GM19023 (cell line): Measurements from ENCODE around the gene CACNA1C.

Source experiments
- ATAC-seq: cut with Tn5 transposase; IDR thresholded peaks from one replicate; pipeline ENCODE4 v1.9.1; 2021; ENCODE audit warnings: mild to moderate bottlenecking, moderate library complexity; ENCODE audit not compliant: unreplicated experiment

The CACNA1C gene

DNA sequence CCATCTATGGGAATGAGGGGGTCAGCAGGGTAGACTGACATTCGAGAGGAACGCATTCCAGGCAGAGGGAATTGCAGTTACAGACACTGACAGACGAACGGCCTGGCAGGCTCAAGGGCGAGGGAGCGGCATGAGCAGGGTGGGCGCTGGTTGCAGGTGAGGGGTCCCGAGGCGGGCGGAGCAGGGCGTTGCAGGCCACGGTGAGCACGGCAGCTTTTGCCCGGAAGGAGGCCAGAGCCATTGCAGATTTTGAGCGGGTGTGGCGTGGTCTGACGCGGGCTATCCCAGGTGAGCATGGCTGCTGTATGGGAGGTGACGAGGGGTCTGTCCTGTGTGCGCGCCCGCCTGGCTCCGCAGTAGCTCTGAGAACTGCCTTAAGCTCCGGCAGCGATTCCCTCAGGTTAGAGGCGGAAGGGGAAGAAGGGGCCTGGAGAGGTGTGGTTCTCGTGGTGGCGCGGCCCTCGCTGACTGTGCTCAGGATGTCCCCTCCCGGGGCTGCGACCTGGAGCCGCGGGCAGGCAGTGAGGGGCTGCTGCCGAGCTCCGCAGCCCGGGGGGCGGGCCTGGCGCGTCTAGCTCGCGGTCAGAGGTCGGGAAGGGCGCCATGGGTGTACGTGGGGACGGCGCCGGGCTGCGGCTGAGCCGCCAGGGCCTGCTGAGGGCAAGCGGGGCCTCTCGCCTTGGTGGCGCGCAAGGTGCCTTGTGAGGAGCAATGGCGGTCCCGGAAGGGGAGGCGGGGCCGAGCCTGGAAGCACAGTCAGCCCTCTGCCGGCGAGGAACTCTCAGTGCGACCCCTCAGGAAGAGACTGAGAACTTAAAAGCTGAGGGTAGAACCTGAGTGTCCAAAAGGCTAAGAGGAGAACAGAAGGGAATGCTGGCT, 177.1 kb downstream of the CACNA1C start:
- ATAC-seq: no peak

DNA sequence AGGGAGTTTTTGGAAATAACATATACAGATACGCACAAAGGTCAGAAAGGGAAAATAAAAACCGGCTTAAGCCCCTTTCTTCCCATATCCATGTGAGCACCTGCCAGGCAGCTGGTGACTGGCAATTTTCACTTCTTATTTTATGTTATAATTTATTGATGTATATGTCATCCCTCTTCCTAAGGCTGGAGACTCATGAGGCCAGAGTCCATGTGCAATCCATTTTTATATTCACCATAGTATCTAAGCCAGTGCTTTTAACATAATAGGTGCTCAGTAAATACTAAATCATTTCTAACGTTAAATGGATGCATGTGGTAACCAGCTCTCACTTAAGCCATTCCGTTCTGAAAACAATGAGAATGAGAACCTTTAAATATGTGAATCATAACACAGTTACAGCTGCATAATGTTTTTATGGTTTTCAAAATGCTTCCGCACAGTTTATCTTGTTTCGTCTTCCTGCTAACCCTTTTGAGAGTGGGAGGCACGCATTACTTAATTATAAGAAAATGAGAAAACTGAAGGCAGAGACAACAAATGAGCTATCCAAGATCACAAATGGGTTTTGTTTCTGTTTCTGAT, 178.3 kb downstream of the CACNA1C start:
- no peak for ATAC-seq

DNA sequence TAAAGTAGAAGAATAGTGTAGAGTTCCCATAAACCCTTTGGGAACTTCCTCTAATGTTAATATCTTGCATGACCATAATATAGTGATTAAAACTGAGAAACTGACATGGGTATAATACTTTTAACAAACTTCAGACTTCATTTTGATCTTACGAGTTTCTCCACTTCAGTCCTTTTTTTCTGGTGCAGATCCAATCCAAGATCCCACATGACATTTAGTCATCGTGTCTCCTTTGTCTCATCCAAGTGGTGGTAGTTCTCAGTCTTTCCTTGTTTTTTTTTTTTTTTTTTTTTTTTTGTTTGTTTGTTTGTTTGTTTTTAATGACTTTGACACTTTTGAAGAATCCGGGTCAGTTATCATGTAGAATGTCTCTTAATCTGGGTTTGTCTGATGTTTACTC, 179.2 kb downstream of the CACNA1C start:
- ATAC-seq: no peak

DNA sequence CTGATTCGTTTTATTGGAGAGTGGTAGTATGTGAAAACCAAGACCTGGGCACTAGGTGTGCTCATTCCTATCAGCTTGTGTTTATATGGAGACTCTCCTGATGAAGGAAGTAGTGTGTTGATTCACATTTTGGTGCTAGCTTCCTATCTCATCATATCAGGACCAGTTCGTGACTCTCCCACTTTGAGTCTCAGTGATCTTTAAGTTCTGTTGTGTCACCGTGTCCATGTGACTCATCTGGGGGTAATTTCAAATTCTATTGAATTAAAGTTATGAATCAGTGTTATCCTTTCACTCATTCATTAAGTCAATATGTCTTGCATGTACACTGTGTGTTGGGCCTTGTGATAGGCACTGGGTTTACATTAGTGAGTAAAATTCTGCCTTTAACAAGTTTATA, 180.2 kb downstream of the CACNA1C start:
- no peak for ATAC-seq

DNA sequence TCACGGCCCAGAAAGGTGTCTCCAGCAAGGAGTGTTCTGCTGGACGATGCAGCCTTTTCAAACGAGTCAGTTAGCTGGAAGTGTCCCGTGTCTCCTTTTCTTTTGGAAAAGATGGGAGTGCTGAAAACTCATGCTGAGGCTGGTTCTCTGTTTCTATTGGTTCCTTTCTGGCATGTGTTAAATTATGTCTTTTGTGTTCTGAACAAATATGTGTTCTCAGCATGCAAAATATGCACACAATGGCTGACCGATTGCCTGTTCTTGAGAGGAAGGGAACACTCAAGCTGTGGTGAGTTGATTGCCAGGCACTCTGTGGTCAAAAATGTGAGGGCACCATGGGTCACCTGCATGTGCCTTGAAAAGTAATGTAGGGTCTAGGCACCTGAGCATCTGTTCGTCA, 181.3 kb downstream of the CACNA1C start:
- no peak for ATAC-seq

DNA sequence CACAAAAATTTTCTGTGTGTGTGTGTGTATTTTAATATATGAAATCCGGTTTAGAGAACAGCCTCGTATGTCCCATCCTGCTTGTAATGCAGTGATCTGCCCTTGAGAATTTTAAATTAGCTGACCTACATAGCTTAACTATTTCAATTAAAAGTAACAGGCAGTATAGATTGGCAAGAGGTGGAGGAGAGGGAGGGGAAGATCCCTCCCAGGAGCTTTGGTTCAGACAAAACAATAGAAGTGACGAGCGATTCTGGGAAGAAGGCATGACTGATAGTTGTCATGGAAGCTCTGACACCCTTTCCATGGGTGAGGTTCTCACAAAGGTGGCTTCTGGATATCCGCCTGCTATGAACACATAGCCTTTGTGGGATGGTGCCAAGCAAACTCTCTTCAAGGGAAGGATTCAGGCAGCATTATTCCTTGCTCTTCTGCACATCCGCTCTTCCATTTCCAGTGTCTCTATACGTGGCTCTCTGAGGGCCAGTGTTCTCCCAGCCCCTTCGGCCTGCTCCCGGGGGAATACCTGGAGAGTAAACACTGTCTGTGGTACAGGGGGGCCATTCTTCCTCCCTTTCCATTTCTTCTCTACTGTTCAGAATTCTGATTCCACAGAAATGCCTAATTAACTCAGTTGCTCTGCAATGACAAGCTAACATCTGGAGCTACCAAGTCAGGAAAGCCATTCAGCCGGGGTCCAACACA, 182.0 kb downstream of the CACNA1C start:
- ATAC-seq: no peak

DNA sequence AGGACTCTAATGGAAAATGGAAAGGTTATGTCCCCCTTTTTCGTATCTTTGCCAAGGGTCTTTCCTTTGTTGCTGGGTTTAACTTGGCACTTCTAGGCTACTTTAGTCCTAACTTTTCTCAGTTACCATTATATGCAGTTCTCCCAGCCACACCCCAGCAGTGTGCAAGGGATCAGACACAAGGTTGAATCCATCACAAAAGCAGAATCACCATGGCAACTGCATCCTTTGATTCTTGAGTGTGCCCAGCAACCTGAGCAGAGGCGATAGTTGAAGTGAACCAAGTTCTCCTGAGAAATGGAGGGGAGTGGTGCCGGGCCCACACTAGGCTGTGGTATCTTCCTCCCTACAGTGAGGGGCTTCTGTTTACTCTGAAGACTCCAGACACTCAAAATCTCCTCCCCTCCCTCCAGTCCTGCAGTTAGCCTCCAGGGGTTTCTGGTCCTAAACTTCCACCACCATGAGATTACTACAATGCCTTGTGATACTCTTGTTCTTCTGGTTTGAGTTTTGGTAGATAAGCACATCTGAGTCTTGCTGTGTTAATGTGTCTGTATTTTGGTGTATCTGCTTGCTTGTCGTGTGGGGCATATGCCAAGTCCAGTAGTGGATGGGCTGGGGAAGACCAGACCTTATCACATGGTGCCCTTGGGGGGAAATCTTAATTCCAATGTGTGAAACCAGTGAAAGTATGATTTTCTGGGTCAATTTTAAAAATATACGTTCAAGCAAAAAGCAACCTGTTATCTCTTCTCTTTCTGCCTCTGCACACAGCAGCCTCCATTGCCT, 183.9 kb downstream of the CACNA1C start:
- no peak for ATAC-seq

DNA sequence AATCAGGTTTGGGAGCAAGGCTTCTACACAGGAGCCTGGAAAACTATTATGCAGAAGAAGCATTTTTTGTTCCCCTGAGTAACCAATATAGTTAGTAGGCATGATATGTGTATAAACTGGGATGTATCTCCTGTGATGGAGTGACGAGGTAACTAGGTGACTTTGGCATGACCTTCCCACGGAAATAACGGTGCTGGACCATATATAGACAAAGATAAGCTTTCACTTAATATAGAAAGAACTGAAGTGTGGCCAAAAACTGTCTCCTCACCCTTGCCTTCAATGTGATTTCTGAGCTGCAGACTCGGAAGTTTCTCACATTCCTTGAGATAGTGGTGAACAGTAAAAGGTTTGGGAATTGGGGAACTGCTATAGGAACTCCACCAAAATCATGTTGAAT, 185.3 kb downstream of the CACNA1C start:
- ATAC-seq: no peak

DNA sequence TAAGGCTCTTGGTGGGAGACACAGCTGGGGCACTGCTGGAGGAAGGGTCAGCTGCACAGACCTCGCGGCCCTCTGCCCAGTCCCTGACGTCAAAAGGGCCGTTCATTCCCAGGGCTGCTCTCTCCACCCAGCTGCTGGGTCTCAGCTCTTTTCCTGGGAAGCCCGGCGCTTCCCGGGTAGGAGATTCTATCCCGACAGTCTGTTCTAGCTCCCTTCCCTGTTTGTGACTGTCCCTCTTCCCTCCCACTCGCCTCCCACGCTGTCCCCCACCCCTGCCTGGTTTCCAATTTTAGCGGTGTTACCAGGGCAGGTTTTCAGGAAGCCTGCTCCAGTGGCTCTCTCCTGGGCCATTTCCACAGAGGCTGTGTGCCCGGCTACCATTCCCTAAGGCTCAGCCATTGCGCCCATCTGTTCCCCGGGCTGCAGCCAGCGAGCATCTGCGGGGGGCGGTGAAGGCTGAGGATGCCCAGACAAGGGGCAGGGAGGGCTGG, 186.6 kb downstream of the CACNA1C start:
- no peak for ATAC-seq

DNA sequence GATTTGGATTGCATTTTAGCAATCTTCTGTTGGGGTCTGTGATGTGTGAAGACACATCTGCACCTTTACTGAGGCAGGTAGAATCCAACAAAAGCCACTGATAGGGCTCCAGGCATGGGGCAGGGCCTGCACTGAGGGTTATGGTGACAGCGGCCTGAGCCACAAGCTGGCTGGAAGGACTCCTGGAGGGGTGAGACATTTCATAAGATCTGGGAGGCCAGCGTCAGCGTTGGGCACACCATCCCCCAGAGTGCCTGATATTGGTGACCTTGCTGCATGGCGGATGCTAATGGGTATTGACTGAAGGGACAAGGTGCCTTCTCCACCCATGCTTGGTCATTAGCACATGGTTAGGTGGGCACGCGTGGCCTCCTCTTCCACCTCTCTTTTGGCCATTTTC, 187.6 kb downstream of the CACNA1C start:
- ATAC-seq: no peak

DNA sequence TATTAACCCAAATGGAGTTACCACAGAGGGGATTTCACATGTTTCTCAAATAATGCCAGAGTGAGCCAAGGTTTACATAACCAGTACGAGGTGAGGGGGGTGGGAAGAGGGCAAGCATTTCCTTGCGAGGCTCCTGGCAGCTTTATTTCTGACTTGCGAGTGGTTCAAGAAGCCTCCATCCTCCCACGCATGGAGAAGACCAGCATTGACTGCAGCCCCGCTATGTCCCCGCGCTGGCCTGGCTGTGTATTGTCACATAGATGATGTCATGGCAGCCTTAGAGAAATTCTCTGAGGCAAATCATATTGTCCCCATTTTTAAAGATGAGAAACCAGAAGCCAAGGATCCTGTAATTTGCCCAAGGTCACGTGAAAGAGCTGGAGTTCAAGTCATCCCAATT, 188.2 kb downstream of the CACNA1C start:
- no peak for ATAC-seq

DNA sequence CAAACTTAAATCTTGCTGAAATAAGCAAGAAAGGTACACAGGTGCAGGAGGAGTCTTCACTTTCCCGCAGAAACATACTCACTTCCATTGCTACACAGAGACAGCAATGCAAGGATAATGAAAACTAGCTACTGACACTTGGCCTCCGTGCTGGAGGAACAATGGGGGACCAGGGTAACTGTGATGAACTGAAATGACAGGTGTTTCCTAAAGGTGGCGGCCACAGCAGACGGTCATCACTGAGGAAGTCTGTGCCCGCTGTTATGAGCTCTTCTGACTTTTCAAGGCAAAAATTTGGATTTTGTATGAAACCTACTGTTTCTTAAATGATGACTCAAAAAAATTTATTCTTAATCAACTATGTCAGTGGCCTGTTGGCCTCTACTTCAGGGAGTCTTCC, 189.4 kb downstream of the CACNA1C start:
- no peak for ATAC-seq

DNA sequence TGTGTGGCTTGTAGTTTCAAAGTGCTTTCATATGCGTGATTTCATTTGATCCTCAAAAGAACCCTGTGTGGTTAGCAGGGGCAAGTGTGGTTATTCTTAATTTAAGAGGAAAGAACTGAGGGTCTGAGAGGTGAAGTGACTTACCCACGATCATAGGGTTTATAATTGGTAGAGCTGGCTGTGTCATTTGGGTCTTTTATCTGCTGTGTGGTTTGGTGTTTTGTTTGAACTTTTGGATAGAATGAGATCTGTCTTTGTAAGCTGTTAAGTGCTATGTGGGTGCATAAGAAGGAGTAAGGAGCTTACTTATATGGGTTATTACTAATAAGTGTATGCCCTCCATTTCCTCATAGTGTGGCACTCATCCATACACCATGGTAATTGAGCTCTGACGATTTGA, 190.0 kb downstream of the CACNA1C start:
- ATAC-seq: no peak

DNA sequence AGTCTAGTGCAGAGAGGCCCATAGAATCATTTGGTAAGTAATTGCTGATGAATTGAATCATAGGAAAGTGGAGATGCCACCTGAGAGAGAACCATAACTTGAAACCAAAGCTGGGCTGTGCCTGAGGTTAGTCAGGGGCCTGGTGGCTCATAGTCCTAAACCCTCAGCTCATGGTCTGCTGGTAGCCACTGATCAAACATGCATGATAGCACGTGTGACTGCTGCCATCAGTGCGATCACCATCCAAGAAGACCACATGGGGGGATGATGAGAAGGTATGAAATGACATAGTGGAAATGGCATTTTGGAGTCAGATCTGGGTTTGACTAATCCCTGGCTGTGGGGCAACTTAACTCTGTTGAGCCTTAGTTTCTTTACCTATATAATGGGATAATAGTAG, 190.5 kb downstream of the CACNA1C start:
- ATAC-seq: no peak

DNA sequence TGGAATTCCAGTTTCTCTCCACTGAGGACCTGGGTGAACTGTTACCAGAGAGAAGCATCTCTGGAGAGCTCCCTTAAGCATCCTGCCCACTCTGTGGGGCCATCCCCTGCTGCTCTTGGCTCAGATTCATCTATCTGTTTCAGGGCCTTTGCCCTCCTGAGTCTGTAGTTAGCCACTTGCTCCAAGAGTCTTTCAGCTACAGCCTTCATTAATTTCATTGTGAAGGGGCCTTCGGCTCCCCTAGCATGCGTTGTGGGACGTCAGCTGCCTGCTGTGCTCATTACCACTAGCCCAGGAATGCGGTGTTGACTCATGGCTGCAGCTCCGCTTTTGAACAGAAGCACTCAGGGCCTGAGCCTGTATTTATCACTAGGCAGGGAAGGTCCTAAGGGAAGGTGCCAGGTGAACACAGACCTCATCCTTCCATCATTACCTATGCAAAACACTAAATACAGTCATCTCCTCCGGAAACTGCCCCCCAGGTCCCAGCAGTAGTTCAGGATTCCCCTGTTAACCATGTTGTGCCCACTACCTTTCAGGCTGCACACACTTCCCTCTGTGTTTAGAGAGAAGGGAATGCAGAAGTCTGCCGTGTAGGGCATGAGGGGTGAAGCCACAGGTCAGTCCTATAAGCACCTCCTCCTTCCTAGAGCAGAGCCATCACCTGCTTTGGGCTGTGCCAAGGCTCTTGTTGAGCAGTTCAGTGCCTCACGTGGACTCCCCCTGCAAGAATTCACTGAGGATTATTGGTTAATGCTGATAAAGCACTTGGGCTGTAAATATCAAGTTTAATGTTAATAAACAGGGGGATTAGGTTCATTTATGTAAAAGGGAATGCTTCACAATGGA, 191.4 kb downstream of the CACNA1C start:
- ATAC-seq: no peak

DNA sequence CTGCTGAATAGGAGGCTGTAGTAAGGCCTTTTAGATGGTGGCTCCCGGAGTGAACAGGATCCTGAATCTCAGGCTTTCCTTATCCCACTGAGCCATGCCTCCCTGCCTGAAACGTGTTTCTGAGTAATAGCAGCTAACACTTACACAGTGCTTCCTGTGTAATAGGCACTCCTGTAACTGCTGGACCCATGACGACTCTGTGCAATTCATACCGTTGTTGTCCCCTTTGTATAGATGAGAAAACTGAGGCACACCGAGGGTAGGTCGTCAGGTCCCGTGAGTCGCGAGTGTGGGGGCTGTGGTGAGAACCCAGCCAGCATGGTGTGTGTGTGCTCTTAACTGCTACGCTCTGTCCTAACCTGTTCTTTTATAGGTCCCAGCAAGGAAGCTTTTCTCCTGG, 193.6 kb downstream of the CACNA1C start:
- no peak for ATAC-seq

DNA sequence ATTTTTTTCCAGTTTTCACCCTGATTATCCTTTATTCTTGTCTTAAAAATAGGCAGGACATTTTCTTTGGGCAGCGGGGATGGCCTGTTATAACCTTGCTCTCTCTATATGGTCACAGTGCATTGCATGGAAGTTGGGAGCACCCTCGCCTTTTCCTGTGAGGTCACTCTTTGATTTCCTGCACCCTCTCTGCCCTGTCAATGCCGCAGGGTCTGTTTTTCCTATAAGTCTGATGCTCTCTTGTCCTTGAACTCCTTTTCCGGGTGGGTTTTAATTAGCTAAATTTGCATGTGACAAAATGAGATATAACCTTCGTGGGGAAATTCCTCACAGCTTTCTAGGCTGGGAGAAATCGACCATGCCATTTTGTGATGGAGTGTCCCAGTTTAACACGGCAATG, 194.3 kb downstream of the CACNA1C start:
- no peak for ATAC-seq

DNA sequence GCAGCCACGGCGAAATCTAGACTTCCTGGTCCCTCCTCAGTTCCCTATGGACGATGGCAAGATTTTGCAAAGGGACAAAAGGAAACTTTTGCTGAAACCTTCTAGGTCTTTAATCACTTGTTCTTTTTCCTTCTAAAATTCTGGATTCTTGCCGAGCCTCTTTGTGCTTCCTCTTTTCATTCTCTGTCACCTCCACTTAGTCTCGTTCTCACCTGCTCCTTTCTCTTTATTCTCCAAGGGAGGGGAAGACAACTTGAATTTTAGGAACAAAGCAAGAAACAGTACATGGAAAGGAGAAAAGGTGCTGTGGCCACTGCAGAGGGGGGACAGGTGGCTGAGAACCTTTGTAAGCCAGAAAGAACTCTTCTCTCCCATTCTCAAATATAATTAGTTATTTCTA, 194.8 kb downstream of the CACNA1C start:
- ATAC-seq: no peak

DNA sequence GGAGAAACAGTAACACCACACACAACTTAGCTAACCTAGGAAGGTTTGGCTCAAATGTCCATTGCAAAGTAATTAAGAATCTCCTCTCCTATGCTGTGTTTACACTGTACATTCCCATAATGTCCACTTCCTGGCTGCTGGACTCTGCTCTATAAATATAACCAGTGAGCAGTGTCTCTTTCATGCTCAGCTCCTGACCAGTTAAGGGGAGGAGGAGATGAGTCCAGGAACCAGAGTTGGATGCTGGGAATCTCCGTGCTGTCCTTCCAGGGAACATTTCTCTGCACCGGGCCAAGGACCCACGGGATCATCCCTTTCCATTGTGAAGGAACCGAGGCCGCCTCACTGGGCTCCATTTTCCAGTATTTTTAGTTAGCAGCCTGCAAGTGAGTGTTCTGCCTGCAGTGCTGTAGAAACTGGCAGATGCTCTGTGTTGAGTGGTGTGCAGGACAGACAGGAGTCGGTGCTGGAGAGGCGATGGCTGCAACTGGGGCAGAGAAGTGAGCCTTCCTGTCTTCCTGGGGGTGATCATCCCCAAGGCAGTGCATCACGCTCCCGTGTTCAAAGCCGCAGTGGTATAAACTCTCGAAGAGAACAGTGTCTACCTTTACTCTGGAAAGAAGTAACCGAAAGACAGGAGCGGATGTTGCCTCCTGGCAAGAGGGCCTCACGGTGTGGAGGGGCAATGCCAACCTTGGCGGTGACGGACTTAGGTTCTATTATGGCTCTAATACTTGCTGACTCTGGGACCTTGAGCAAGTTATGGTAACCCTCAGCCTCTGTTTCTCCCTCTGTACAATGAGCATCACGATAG, 195.5 kb downstream of the CACNA1C start:
- ATAC-seq: no peak
